ENCODE measurements around the gene FEV.

FEV gene

GRCh38 chr2:218985021-218985324, at the start of gene FEV:
Gene FEV (minus strand): TSS chr2:218985184. CDS start chr2:218985075, 109 bp downstream.
- Mint-ChIP-seq H3K4me3 (peak within 1 kb of the TSS; percentile 72), H3K27ac (no peak within 1 kb of the TSS), H3K4me1 (peaks cover 11% of the 10 kb centered on the region), H3K27me3 (ENCODE audit: low read depth, poor library complexity) (peaks cover 99% of the 10 kb centered on the region), H3K9me3 (no peaks in the 10 kb centered on the region), H3K36me3 (ENCODE audit: low read depth) (no peaks in the 10 kb centered on the region)
- DNase-seq = no peak
- no peak for TF ChIP-seq CTCF (IDR thresholded peaks at IDR 0.05)

GRCh38 chr2:219032051-219032745, 47.2 kb upstream of the FEV start:
- no peak for TF ChIP-seq CTCF (IDR thresholded peaks at IDR 0.05)
- Mint-ChIP-seq H3K9me3 (no peaks in the 10 kb centered on the region), H3K36me3 (ENCODE audit: low read depth) (no peaks in the 10 kb centered on the region), H3K27ac (no peak overlapping the region), H3K4me1 (no peaks in the 10 kb centered on the region), H3K4me3 (no peak overlapping the region), H3K27me3 (ENCODE audit: low read depth, poor library complexity) (peaks cover 73% of the 10 kb centered on the region)
- DNase-seq = no peak

- Mint-ChIP-seq H3K36me3 (ENCODE audit: low read depth) (no peaks in the 10 kb centered on the region), H3K27me3 (ENCODE audit: low read depth, poor library complexity) (peaks cover 72% of the 10 kb centered on the region), H3K4me1 (no peaks in the 10 kb centered on the region), H3K4me3 (no peak overlapping the region), H3K9me3 (no peaks in the 10 kb centered on the region), H3K27ac (no peak overlapping the region)
- DNase-seq = no peak
- no peak for TF ChIP-seq CTCF (IDR thresholded peaks at IDR 0.05)
Measured at GRCh38 chr2:219031005-219031738, 46.2 kb upstream of the FEV start.

GRCh38 chr2:219030177-219030940, 45.4 kb upstream of the FEV start:
- H3K27ac Mint-ChIP-seq = no peak overlapping the region
- H3K36me3 Mint-ChIP-seq (ENCODE audit: low read depth) = no peaks in the 10 kb centered on the region
- no peak for TF ChIP-seq CTCF (IDR thresholded peaks at IDR 0.05)
- no peak for DNase-seq
- H3K27me3 Mint-ChIP-seq (ENCODE audit: low read depth, poor library complexity) = peaks cover 72% of the 10 kb centered on the region
- no peak overlapping the region for H3K4me3 Mint-ChIP-seq
- no peaks in the 10 kb centered on the region for H3K4me1 Mint-ChIP-seq
- no peaks in the 10 kb centered on the region for H3K9me3 Mint-ChIP-seq

GRCh38 chr2:219029829-219030165, 44.8 kb upstream of the FEV start:
- peak; percentile 99 for TF ChIP-seq CTCF (IDR thresholded peaks at IDR 0.05)
- Mint-ChIP-seq H3K36me3 (ENCODE audit: low read depth) (no peaks in the 10 kb centered on the region), H3K27ac (no peak overlapping the region), H3K4me1 (no peaks in the 10 kb centered on the region), H3K27me3 (ENCODE audit: low read depth, poor library complexity) (peaks cover 69% of the 10 kb centered on the region), H3K9me3 (no peaks in the 10 kb centered on the region), H3K4me3 (no peak overlapping the region)
- DNase-seq = peak; percentile 85

Data from nephron progenitor cell (in vitro differentiated cells).